Naive B cell (primary cell): ENCODE results near the gene HSPA14. TPM values are rescaled to one million over a fixed set of nuclear protein-coding genes. Genes with fewer than 3 reads are reported as not detected.

ENCODE experiments used
- ATAC-seq, 2 donors: fragments of 150-1000 bp; cut with Tn5 transposase; 2 replicates each; pipeline ENCODE4 v1.10.0; 2021; ENCODE audit warnings: low read depth in 2 of 2, mild to moderate bottlenecking in 2 of 2, moderate library complexity in 2 of 2
- DNase-seq: peaks from one replicate; pipeline ENCODE4 v3.0.0; 2022
- H3K27ac Mint-ChIP-seq, 6 donors: one replicate each; pipeline ENCODE4 v1.8.0; 2020 to 2022; ENCODE audit warnings: mild to moderate bottlenecking in 6 of 6, mixed read lengths in 6 of 6, moderate library complexity in 5 of 6, inconsistent platforms in 2 of 6
- H3K27me3 Mint-ChIP-seq, 3 donors: one replicate each; pipeline ENCODE4 v1.8.0; 2021 to 2022; ENCODE audit warnings: mixed read lengths in 3 of 3, mild to moderate bottlenecking in 1 of 3
- H3K36me3 Mint-ChIP-seq, 2 donors: one replicate each; pipeline ENCODE4 v1.8.0; 2020 to 2022; ENCODE audit warnings: mixed read lengths in 2 of 2, inconsistent platforms in 1 of 2, mild to moderate bottlenecking in 1 of 2
- H3K4me1 Mint-ChIP-seq, 3 donors: one replicate each; pipeline ENCODE4 v1.8.0; 2020 to 2022; ENCODE audit warnings: mixed read lengths in 3 of 3, inconsistent platforms in 1 of 3, mild to moderate bottlenecking in 1 of 3, moderate library complexity in 1 of 3
- H3K4me3 Mint-ChIP-seq, 8 donors: one replicate each; pipeline ENCODE4 v1.8.0; 2020 to 2022; ENCODE audit warnings: mild to moderate bottlenecking in 8 of 8, mixed read lengths in 8 of 8, moderate library complexity in 8 of 8, inconsistent platforms in 2 of 8
- H3K9me3 Mint-ChIP-seq, 7 donors: one replicate each; pipeline ENCODE4 v1.8.0; 2020 to 2022; ENCODE audit warnings: mixed read lengths in 7 of 7, mild to moderate bottlenecking in 5 of 7, inconsistent platforms in 2 of 7, moderate library complexity in 1 of 7
- polyA plus RNA-seq, 6 donors: library from polyadenylated mRNA; unstranded; fragments of 300-500 nt; fragmentation: Illumina TruSeq; gene quantifications; one replicate each; pipeline ENCODE4 v1.2.3, GENCODE V29; 2021; ENCODE audit warnings: low read depth in 6 of 6

Gene HSPA14
- polyA plus RNA-seq, 6 donors from 2014 or later = 14.8 to 23.3 (median 19.8) TPM

GRCh38 chr10:14910953-14911352 lies 72.8 kb downstream of the HSPA14 start:
- Mint-ChIP-seq H3K4me1 (peaks cover 11 to 21% (median 11%) of the 10 kb centered on the region in 3 donors), H3K9me3 (peaks cover 0 to 4% (median 0%) of the 10 kb centered on the region in 7 donors), H3K27ac (peak overlapping the region in 1 of 6 donors; percentile 34), H3K36me3 (peaks cover 47 to 61% of the 10 kb centered on the region in 2 donors), H3K4me3 (no peak overlapping the region), H3K27me3 (no peaks in the 10 kb centered on the region)
- no peak for DNase-seq
- no peak for ATAC-seq

GRCh38 chr10:14911801-14912200 lies 73.7 kb downstream of the HSPA14 start:
- no peak overlapping the region for H3K4me3 Mint-ChIP-seq
- H3K4me1 Mint-ChIP-seq = peaks cover 11 to 21% (median 13%) of the 10 kb centered on the region in 3 donors
- ATAC-seq (no peak), DNase-seq (no peak)
- H3K27me3 Mint-ChIP-seq = no peaks in the 10 kb centered on the region
- peaks cover 0 to 8% (median 2%) of the 10 kb centered on the region in 7 donors for H3K9me3 Mint-ChIP-seq
- H3K27ac Mint-ChIP-seq = peak overlapping the region in 1 of 6 donors; percentile 8
- H3K36me3 Mint-ChIP-seq = peaks cover 56 to 69% of the 10 kb centered on the region in 2 donors

GRCh38 chr10:14916600-14916999 lies 78.5 kb downstream of the HSPA14 start:
- ATAC-seq (no peak), DNase-seq (no peak)
- Mint-ChIP-seq H3K27me3 (no peaks in the 10 kb centered on the region), H3K4me1 (peaks cover 7 to 17% (median 11%) of the 10 kb centered on the region in 3 donors), H3K27ac (peak overlapping the region in 2 of 6 donors; percentile 18 to 19), H3K9me3 (peaks cover 0 to 20% (median 13%) of the 10 kb centered on the region in 7 donors), H3K36me3 (peaks cover 69 to 76% of the 10 kb centered on the region in 2 donors), H3K4me3 (no peak overlapping the region)

GRCh38 chr10:14917827-14918226 lies 79.7 kb downstream of the HSPA14 start:
- peaks cover 0 to 20% (median 13%) of the 10 kb centered on the region in 7 donors for H3K9me3 Mint-ChIP-seq
- no peak for DNase-seq
- ATAC-seq = no peak
- H3K4me3 Mint-ChIP-seq = no peak overlapping the region
- H3K27ac Mint-ChIP-seq = no peak overlapping the region
- H3K27me3 Mint-ChIP-seq = no peaks in the 10 kb centered on the region
- peaks cover 72 to 85% of the 10 kb centered on the region in 2 donors for H3K36me3 Mint-ChIP-seq
- H3K4me1 Mint-ChIP-seq = peaks cover 7 to 20% (median 11%) of the 10 kb centered on the region in 3 donors

GRCh38 chr10:14918964-14919363 lies 80.9 kb downstream of the HSPA14 start:
- H3K4me3 Mint-ChIP-seq = no peak overlapping the region
- H3K9me3 Mint-ChIP-seq = peaks cover 0 to 20% (median 13%) of the 10 kb centered on the region in 7 donors
- peaks cover 7 to 16% (median 11%) of the 10 kb centered on the region in 3 donors for H3K4me1 Mint-ChIP-seq
- no peak overlapping the region for H3K27ac Mint-ChIP-seq
- ATAC-seq (no peak), DNase-seq (no peak)
- H3K27me3 Mint-ChIP-seq = no peaks in the 10 kb centered on the region
- peaks cover 66 to 78% of the 10 kb centered on the region in 2 donors for H3K36me3 Mint-ChIP-seq

Other genes with a start within 250 kb of the HSPA14 start
- 100 to 1,000 TPM; 112 to 259 (median 159) TPM for gene FAM107B, start 63.4 kb upstream of the HSPA14 start, polyA plus RNA-seq
- 1 to 10 TPM; 1.1 to 2.7 (median 1.9) TPM for gene CDNF, start 269 bp upstream of the HSPA14 start, polyA plus RNA-seq
- 10 to 100 TPM in 2 of 6 donors, 1 to 10 TPM in 4; 6.4 to 19.6 (median 9.3) TPM for gene MSANTD7, start within 50 bp of the HSPA14 start, polyA plus RNA-seq
- gene SUV39H2, start 40.6 kb downstream of the HSPA14 start, polyA plus RNA-seq = 1 to 10 TPM; 1.0 to 3.9 (median 1.7) TPM
- 10 to 100 TPM; 36.2 to 69.6 (median 45.8) TPM for gene DCLRE1C, start 115.8 kb downstream of the HSPA14 start, polyA plus RNA-seq
- gene MEIG1, start 121.1 kb downstream of the HSPA14 start, polyA plus RNA-seq = 1 to 10 TPM in 2 of 6 donors, under 1 TPM in 1, not detected in 3; 0.99 to 2.2 (median 1.2) TPM
- not detected for gene OLAH, start 205.6 kb downstream of the HSPA14 start, polyA plus RNA-seq